ENCODE results near the gene ZC3H7B. TPM values are rescaled to one million over a fixed set of nuclear protein-coding genes. Genes with fewer than 3 reads are reported as not detected.
A peak's percentile ranks its signal among the peaks of the same experiment; 100 is the strongest.
"Not testable (repeated sequence)": the region's sequence is repeated elsewhere in the genome, so short reads cannot be mapped to it uniquely, and the experiment has no call there.

Gene ZC3H7B
- total RNA-seq, 1 donor from 2014 or later: 68.4 TPM

DNA sequence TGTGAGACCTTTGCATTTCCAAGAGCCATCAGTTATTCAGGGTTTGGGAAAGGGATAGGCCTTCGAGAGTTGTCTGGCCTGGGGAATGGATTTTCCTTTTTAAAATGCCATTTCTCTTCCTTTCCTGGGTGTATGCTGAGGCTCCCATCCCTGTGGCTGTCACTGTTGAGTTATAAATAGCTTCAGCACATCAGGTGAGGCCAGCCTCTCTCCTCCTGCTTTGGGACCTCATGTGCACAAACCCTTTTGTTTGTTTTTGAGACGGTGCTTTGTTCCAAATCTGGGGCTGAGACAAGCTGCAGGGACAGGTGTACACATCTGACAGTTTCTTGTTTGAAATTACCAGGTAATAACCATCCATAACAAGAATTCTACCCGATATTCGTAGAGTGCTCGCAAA, 81.8 kb downstream of the ZC3H7B start:
- no peak for DNase-seq

DNA sequence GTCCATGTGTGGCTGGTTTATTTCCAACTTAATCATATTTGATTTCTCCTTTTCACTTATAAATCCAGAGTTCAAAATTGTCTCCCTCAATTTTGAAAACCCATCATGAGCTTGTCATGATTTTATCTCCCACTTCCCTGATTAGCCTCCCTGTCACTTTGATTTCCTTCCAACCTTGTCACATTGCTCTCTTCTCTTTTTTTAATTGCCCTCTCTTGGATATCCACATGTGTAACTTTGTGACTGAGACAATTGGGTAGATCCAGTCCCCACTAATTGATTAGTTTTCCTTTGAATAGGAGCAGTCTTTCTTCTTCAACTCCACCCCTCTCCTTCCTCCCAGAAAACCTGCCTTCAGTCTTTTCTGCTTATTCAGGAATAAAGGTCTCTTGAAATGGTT, 82.8 kb downstream of the ZC3H7B start:
- no peak for DNase-seq

DNA sequence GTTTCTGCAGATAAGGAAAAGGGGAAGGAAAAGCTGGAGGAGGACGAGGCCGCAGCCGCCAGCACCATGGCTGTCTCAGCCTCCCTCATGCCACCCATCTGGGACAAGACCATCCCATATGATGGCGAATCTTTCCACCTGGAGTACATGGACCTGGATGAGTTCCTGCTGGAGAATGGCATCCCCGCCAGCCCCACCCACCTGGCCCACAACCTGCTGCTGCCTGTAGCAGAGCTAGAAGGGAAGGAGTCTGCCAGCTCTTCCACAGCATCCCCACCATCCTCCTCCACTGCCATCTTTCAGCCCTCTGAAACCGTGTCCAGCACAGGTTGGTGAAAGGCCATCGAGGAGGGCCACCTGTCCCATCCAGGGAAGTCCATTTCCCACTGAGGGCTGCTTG, 86.0 kb downstream of the ZC3H7B start:
- no peak for DNase-seq

DNA sequence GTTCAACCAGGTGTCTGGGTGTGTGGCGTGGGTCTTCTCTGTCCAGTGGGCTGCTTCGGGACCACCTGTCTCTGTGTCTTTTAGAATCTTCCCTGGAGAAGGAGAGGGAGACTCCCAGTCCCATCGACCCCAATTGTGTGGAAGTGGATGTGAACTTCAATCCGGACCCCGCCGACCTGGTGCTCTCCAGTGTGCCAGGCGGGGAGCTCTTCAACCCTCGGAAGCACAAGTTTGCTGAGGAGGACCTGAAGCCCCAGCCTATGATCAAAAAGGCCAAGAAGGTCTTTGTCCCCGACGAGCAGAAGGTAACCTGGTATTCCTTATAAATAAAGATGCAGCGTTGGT, 92.7 kb downstream of the ZC3H7B start:
- DNase-seq: no peak

DNA sequence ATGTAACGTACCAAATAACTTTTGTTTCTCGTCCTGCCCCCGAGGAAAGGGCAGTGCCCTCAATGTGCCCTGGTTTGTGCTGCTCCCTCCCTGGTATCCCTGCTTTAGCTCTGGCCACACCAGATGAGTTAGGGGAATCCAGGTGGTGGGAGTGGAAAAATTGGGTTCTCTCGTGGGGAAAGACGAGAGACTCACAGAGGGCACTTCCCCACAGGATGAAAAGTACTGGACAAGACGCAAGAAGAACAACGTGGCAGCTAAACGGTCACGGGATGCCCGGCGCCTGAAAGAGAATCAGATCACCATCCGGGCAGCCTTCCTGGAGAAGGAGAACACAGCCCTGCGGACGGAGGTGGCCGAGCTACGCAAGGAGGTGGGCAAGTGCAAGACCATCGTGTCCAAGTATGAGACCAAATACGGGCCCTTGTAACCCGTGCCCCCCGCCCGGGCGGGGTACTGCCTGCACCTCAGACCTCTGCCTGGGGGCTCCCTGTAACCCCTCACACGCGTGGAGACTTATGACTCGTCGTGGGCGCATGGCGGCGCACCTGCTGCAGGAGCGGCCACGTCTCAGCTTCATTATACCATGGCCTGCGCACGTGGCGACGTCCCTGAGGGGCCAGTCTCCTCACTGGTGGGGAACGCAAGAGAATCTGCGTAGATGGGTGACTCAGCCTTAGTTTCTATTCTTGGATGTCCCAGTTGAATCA, 94.4 kb downstream of the ZC3H7B start:
- DNase-seq: no peak

DNA sequence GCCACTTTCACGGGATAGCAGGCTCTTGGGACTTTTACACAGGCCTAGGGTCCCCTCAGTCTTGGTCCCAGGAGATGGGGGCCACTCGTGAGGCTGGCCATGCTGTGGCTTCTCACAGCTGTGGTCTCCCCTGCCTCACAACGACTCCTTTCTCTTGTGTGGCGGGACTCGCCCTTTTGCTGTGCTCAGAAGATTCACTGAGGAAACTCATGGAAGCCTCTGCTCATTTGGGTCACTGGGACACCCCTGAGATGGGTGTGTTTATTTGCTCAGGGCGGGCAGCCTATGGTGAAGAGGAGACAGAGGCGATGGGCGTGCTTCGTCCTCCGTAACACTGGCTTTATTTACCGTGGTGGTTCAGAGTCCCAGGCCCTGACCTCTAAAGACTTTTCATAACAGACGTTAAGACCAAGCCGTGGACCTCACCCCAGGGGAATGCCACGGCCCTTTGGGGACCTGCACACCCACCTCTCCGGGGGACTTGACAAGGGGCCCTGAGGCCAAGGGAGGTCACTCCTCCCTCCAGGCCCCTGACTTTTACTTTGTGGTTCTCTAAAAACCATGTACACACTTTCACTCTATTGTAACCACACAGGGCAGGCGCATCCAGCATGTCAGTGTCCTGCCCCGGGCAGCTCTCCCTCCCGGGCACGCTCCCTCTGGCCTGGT, 96.0 kb downstream of the ZC3H7B start:
- no peak for DNase-seq

DNA sequence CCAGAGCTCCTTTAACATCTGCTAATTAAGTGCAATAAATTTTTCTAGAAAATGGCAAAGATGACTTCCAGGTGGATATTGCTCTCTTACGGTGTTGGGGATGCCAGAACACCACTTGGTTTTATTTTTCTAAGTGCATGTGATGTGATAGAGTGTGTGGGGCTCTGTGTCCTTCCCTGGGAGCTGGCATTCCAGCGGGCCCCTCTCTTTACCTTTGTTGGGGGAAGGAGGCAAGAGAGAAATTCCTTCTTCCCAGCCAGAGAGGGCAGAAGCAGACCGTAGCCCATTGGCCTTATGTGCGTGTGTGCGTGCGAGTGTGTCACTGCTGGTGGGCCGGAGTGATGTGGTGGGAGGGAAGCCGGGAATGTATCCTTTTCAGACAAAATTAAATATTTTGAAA, 97.6 kb downstream of the ZC3H7B start:
- no peak for DNase-seq

DNA sequence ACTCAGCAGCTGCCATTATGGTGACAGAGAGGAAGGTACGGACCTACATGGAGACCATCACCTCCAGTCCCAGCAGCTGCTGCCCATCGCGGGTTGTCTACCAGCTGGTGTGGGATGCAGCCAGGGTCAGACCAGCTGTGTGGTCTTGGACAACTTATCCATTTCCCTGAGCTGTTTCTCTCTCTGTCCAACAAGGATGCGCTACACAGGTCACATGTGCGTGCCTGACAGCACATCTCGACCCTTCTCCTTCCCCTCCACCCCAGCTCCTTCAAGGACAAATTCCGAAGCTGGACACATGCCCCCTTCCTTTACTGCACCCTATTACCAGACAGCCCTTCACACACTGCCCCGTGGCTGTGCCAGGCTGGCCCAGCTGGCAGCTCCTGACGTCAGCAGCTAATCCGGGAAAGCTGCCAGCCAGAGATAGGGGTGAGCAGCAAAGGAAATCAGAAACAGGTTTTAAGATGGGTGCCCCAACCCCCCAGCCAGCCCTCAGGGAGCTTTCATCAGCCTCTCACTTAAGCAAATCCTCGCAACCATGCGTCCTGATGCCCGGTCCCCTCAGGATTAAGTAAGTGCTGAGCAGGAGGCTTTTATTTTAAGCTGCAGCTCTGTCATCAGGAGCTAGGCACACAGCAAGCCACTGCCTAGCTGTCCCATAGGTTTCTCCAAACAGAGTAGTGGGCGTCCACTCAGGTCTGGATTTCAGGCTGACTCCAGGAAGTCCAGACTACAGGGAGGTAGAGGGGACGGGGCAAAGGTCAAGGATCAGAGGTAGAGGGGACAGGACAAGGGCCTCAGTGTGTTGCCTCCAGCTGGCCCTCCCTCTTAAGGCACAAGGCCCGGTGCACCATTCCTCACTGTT, 100.7 kb downstream of the ZC3H7B start:
- DNase-seq: peak; percentile 36

DNA sequence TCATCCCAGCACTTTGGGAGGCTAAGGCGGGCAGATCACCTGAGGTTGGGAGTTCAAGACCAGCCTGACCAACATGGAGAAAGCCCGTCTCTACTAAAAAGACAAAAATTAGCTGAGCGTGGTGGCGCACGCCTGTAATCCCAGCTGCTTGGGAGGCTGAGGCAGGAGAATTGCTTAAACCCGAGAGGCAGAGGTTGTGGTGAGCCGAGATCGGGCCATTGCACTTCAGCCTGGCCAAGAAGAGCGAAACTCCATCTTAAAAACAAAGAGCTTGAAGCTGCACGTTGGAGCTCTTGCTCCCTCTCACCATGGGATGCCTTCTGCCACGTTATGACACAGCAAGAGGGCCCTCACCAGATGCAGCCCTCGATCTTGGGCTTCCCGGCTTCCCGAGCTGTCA, 101.5 kb downstream of the ZC3H7B start:
- not testable (repeated sequence) for DNase-seq

DNA sequence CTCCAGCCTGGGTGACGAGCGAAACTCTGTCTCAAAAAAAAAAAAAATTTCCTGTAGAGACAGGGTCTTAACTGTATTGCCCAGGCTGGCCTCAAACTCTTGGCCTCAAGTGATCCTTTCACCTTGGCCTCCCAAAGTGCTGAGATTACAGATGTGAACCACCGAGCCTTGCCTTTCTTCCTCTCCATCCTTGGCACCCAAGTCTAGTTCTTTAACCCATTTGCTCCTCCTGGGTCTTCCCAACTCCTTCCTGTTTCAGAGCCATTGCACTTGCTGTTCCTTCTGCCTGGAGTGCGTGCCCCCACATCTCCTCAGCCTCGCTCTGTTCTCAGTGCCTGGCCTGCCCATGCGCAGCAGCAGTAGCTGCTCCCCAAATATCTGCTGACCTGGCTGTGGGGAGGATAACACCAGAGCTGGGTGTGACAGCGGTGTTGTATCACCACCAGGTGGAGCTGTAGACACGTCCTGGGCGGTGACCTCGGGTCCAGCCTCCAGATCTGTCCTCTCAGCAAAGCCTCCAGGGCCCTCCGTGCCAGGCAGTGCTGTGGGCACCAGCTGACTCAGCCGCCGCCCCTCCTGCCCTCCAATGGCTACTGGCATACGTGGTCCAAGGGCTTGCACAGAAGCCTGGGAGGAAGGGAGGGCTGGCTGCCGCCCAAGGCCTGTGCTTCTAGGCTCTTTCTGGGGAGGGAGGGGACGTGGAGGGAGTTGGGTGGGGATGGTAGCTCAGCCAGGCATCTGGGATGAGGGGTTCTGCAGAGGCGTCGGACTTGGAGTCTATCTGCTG, 102.4 kb downstream of the ZC3H7B start:
- DNase-seq: peak; percentile 91

DNA sequence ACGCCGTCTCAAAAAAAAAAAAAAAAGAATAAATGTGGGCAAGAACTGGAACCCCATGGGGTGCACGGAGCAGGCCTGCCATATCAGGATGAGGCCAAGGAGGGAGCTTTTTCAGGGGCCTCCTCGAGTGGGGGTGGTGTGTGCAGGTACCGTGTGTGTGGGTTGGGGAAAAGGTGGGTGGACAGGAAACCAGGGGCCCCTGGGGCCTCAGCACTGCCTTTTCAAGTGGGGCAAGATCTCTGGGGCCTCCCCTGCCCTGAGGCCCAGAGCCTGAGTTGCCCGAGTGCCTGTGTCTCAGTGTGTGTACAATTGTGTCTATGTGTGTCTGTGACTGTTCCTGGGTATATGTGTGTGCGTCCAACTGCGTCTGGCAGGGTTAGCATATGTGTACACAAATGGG, 104.3 kb downstream of the ZC3H7B start:
- no peak for DNase-seq

DNA sequence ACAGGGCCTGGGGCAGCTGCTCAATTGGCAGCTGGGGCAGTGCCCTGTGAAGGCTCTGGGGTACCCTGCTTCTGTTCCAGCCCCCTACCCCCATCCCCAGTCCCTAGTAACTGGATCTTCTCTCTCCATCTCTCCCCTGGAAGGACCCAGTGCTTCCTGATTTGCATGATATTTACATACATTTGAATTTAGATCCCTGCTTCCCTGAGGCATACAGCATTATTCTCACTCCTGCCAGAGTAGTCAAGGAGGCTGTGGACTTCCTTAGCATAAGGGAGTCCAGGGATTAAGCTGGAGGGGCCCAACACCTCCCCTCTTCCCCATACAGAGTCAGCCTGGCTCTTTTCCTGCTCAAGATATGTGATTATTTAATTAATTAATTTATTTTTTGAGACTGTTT, 105.1 kb downstream of the ZC3H7B start:
- DNase-seq: no peak

DNA sequence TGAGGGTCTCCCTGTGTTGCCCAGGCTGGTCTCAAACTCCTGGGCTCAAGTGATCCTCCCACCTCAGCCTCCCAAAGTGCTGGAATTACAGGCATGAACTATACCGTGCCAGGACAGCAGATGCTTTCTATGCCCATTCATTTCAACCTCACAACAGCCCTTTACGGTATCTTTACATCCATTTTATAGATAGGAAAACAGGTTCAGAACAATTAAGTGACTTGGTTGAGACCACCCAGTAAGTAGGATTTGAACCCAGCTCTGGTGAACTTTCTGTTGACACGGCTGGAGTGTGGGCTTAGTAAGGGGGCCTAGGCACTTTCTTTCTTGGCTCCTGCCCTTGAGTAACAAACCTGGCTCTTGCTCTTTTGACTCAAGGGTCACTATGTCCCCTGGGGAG, 106.1 kb downstream of the ZC3H7B start:
- no peak for DNase-seq

DNA sequence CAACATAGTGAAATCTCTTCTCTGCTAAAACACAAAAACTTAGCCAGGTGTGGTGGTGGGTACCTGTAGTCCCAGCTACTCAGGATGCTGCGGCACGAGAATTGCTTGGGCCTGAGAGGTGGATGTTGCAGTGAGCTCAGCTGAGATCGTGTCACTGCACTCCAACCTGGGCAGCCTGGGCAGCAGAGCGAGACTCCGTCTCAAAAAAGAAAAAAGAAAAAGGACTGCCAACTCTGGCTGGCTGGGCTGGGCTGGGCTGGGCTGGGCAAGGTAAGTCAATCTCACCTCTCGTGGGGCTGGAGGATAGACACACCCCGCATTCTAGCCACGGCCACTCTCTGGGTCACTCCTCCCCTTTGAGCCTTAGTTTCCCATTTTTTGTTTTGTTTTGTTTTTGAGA, 107.3 kb downstream of the ZC3H7B start:
- DNase-seq: no peak

Other genes with a start within 250 kb of the ZC3H7B start
- 42.5 and 66.4 TPM in 2 replicates for gene EP300, start 208.9 kb upstream of the ZC3H7B start, total RNA-seq
- gene L3MBTL2, start 96.2 kb upstream of the ZC3H7B start, total RNA-seq: 27.8 and 33.2 TPM in 2 replicates
- 1.1 and 2.0 TPM in 2 replicates for gene CHADL, start 60.6 kb upstream of the ZC3H7B start, total RNA-seq
- 84.2 and 106 TPM in 2 replicates for gene RANGAP1, start 15.3 kb upstream of the ZC3H7B start, total RNA-seq
- gene TEF, start 80.4 kb downstream of the ZC3H7B start, total RNA-seq: 4.3 and 7.4 TPM in 2 replicates
- 18.0 and 25.7 TPM in 2 replicates for gene TOB2, start 145.3 kb downstream of the ZC3H7B start, total RNA-seq
- 63.8 and 76.2 TPM in 2 replicates for gene PHF5A, start 167.2 kb downstream of the ZC3H7B start, total RNA-seq
- 75.0 and 114 TPM in 2 replicates for gene ACO2, start 167.6 kb downstream of the ZC3H7B start, total RNA-seq
- 11.7 and 20.3 TPM in 2 replicates for gene POLR3H, start 242.9 kb downstream of the ZC3H7B start, total RNA-seq